ENCODE data around the gene CLASP1.

CLASP1 gene

DNA sequence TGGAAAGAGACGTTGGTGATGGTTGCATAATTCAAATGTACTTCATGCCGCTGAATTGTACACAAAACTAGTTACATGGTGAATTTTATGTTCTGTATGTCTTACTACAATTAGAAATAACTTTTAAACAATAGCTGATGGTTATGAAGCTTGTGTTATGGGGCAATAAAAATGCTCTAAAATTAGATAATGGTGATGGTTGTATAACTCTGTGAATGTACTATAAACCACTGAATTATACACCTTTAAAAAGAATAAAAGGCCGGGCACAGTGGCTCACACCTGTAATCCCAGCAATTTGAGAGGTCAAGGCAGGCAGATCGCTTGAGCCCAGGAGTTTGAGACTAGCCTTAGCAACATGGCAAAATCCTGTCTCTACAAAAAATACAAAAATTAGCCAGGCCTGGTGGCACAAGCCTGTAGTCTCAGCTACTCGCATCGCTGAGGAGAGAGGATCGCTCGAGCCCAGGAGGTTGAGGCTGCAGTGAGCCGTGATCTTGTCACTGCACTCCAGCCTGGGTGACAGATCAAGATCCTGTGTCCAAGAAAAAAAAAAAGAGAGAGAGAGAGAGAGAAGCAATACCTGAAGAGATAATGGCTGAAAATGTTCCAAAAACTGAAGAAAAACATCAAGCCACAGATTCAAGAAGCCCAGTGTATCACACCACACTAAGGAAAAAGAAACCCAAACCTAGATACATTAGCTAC, 112.3 kb downstream of the CLASP1 start:
- DNase-seq: no peak

- DNase-seq: no peak
These were observed 112.9 kb downstream of the CLASP1 start for GRCh38 chr2:121536347-121536746.

DNA sequence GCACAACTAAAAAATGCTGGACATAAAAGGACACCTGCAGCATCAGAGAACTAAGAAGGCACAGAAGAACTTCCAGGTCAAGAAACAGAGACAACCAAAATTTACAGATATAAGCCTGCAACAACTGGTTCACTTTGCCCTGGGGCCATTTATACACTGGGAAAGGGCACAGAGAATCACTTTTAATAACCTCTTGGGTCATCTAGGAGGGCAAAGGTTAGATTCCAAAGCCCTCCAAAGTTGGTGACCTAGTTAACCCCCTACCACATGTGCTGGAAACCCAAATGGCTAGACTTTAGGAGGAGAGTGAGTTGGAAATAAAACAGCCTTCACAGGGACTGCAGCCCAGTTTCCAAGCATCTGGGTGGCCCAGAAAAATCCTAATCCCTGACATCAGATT, 115.3 kb downstream of the CLASP1 start:
- DNase-seq: no peak

GRCh38 chr2:121532894-121533293, 116.4 kb downstream of the CLASP1 start:
- DNase-seq: no peak

GRCh38 chr2:121532347-121532766, 116.9 kb downstream of the CLASP1 start:
- DNase-seq: no peak

DNA sequence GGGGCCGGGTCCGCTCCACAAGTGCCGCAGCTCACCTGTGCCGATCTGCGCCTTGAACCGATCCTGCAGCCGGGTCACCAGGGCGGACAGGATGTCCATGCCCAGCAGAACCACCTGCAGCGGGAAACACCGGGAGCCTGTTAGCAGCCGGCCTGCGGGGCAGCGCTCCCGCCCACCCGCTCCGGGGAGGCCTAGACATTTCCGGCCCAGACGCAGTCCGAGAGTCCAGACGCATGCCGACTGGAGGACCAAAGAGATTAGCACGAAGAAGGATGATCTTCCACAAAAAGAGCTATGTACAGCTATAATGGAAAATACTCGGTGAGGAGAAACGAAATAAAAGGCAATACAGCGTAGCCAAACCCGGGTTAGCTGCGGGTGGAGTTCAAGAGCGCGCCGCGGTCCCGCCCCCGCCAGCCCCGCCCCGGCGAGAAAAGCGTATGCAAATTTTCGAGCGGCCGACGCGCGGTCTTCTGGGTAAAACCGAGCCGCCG, 119.0 kb downstream of the CLASP1 start:
- DNase-seq: peak; percentile 70

- peak; percentile 33 for DNase-seq
These were observed 119.6 kb downstream of the CLASP1 start for GRCh38 chr2:121529439-121530211.

DNA sequence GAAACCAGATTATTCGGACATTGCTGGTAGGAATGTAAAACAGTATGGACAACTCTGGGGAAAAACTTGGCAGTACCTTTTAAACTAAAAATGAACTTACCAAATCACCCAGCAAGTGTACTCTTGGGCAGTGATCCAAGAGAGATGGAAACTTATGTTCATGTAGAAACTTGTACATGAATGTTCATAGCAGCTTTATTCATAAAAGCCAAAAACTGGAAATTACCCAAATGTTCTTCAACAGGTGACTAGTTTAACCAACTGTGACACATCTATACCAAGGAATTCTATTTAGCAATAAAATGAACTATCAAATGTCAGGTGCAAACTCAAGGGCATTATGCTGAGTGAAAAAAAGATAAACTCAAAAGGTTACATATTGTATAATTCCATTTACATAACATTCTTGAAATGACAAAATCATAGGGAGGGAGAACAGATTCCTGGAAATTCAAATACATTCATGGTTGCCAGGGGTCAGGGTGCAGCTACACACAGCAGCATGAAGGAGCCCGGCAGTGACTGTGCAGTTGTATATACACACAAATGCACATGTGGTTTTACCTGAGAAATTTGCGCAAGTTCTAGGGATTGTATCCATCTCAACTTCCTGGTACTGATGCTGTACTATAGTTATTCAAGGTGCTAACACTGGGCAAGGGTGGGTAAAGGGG, 122.1 kb downstream of the CLASP1 start:
- DNase-seq: no peak

DNA sequence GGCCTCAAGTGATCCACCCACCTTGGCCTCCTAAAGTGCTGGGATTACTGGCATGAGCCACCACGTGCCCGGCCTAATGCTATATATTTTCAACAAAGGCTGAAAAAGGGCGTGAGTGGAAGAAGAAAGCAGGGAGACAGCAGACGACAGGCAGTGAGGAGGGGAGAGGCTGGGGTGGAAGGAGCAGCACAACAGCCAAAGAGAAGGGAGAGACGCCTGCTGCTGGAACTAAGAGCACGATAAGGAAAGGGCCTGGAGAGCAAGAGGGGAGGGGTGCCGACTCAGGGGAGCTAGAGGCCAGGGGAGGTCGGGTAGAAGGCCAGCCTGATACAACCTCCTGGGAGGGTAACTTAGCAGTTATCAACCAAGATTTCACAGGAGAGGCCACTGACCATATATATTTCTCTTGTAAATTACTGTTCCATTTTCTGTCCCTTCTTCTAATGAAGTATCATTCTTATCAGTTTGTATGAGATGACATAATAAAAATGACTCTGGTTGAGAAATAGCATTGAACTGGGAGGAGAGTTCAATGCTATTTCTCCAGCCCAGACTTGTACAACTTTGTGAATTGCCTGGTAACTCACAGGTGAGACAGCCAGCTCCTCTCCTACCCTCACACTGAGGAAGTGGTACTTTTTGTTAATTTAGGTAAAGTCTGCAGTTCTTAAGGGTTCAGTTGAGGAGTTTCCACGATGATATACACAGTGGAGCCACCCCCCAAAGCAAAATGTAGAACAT, 124.4 kb downstream of the CLASP1 start:
- DNase-seq: no peak

- DNase-seq: no peak
These were observed 127.9 kb downstream of the CLASP1 start for GRCh38 chr2:121521359-121521758.

GRCh38 chr2:121520641-121520994, 128.6 kb downstream of the CLASP1 start:
- DNase-seq: no peak

DNA sequence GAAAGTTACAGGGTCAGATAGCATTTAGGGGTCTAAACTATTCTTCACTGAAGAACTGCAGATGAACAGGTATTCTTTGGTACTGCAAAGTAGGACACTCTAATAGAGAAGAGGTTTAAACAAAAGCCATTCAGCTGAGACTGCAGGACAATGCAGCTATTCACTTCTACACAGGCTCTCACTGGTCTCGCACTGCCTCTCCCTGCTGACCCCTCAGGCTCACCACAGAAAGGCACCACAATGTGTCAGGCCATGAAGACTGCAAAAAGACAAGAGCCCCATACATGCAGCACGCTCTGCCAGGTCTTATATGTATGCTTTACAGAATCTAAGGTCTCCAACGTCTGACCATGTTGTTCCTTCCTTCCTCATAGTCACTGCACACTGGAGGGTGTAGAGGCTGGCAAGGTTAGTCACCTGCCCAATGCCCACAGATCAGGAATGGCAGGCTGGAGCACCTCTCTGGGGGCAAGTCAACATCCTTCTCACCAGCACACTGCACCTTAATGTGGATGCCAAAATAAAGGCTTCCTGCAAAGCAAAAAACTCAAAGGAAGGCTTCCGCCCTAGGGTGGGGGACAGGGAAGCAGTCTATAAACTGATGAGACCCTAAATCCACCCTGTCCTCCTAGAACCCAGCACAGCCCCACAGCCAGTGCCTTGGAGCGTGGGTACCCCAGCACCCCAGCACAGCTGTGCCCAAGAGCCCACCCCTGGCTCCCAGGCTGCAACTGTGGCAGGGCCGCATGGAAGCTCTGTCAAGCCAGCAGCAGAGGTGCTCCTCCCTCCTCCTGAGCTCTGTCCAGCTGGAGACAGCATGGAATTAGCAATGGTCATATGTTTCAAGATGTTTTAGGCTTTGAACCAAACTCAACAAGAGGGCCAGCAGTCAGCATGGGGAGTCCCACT, 129.3 kb downstream of the CLASP1 start:
- no peak for DNase-seq

DNA sequence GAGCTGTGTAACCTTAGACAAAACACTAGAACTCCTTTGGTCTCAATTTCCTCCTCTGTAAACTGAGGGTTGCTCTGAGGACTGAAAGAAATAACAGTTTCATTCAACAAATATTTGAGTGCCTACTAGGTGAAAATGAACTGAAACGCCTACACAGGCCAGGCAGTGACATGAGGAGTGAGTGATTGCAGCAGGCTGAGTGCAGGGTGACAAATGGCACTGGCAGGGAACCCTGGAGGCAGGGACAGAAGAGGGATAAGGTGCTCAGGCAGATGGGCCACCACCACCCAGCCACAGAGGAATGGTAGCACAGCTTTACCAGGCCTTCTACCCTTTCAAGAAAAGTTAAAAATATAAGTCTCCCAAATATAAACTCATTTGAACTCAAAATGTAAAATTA, 130.1 kb downstream of the CLASP1 start:
- DNase-seq: no peak

- DNase-seq: no peak
These were observed 135.5 kb downstream of the CLASP1 start for GRCh38 chr2:121513597-121514333.

- no peak for DNase-seq
These were observed 138.4 kb downstream of the CLASP1 start for GRCh38 chr2:121510857-121511256.

GRCh38 chr2:121506621-121507020, 142.6 kb downstream of the CLASP1 start:
- no peak for DNase-seq

DNA sequence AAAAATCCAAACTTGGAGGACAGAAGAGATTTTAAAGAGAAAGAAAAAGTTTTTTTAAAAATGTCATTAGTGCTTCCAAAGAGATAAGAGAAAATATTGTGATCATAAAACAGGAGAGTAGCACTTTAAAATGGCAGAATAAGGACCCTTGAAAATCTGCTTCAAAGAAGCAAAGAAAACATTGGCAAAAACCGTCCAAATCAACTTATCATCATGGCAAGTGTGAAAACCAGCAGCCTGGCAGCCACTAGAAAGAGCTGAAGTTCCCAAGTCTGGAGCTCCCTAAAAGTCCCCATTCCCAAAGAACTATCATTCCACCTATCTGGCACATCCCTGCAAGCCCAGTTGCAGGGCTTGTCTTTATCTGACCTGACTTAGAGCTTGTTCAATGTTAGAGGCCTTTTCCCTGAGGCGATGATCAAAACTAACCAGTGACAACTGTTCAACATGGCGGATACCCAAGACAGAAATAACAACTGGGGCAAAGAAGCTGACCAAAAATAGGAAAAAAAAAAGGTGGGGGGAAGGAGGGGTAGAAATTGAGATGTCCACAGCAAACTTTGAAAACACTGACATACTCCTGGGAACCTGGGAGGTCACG, 143.2 kb downstream of the CLASP1 start:
- DNase-seq: no peak

GRCh38 chr2:121505005-121505404, 144.3 kb downstream of the CLASP1 start:
- DNase-seq: no peak

- DNase-seq: no peak
These were observed 144.9 kb downstream of the CLASP1 start for GRCh38 chr2:121504316-121504715.

GRCh38 chr2:121502781-121503180, 146.5 kb downstream of the CLASP1 start:
- DNase-seq: no peak

DNA sequence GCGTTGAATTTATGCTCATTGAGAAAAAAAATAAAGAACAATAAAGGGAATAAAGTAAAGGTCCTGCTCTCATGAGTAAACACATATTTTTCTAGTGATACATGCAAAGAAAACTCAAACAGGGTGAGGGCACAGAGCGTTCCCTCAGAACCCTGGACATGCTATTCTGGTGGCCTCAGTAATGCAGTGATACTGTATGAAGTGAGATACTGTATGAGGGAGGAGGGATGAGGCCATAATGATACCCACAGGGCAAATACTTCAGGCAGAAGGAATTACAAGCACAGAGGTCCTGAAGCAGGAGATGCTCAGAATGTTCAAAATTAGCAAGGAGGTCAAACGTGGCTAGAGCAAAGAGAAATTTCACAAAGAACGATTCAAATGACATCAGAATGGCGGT, 147.0 kb downstream of the CLASP1 start:
- DNase-seq: no peak
